AG10803 (cell line): Measurements from ENCODE around the gene ZCCHC4.

Source experiments
- DNase-seq: peaks from one replicate; pipeline ENCODE4 v3.0.0; 2010; ENCODE audit warnings: low read depth
- H3K4me3 ChIP-seq: 2 replicates; pipeline ENCODE4 v1.5.1; 2011; ENCODE audit warnings: mild to moderate bottlenecking, low read length, control low read depth
- CTCF ChIP-seq: conservative IDR thresholded peaks from 2 replicates; pipeline ENCODE4 v1.5.1; 2011; ENCODE audit warnings: mild to moderate bottlenecking, low read length, control low read depth, inconsistent platforms

Gene ZCCHC4

GRCh38 chr4:25346913-25347312, 34.3 kb downstream of the ZCCHC4 start:
- TF ChIP-seq CTCF, result no peak
- no peak for DNase-seq
- no peak overlapping the region for H3K4me3 ChIP-seq

GRCh38 chr4:25347473-25347872, 34.9 kb downstream of the ZCCHC4 start:
- no peak for TF ChIP-seq CTCF
- H3K4me3 ChIP-seq, result no peak overlapping the region
- no peak for DNase-seq

GRCh38 chr4:25347971-25348370, 35.4 kb downstream of the ZCCHC4 start:
- TF ChIP-seq CTCF, result no peak
- DNase-seq, result no peak
- no peak overlapping the region for H3K4me3 ChIP-seq

GRCh38 chr4:25350561-25350960, 38.0 kb downstream of the ZCCHC4 start:
- peak; percentile 43 for DNase-seq
- no peak overlapping the region for H3K4me3 ChIP-seq
- TF ChIP-seq CTCF, result no peak

- no peak overlapping the region for H3K4me3 ChIP-seq
- DNase-seq, result peak; percentile 64
- no peak for TF ChIP-seq CTCF
These were observed 39.3 kb downstream of the ZCCHC4 start for GRCh38 chr4:25351777-25352416.

- no peak for TF ChIP-seq CTCF
- no peak for DNase-seq
- H3K4me3 ChIP-seq, result no peak overlapping the region
These were observed 43.5 kb downstream of the ZCCHC4 start for GRCh38 chr4:25356068-25356467.

GRCh38 chr4:25358515-25359275, 46.1 kb downstream of the ZCCHC4 start:
- no peak for DNase-seq
- H3K4me3 ChIP-seq, result no peak overlapping the region
- no peak for TF ChIP-seq CTCF
